Thymus (tissue), 11 donors: ENCODE results near the gene CRYGD. TPM values are rescaled to one million over a fixed set of nuclear protein-coding genes. Genes with fewer than 3 reads are reported as not detected.
A peak's percentile ranks its signal among the peaks of the same experiment; 100 is the strongest.

ENCODE experiments used
- DNase-seq, 9 donors: peaks; one replicate each; pipeline ENCODE4 v3.0.0-alpha.2; 2013; ENCODE audit warnings: low spot score in 9 of 9, low read depth in 6 of 9, missing footprints in 1 of 9
- H3K27ac ChIP-seq, 2 donors: one replicate each; pipeline ENCODE4 v1.5.1; 2013; ENCODE audit warnings: control low read depth in 1 of 2, low read depth in 1 of 2, low read length in 1 of 2, mild to moderate bottlenecking in 1 of 2, moderate library complexity in 1 of 2
- H3K27me3 ChIP-seq, 2 donors: one replicate each; pipeline ENCODE4 v1.5.1; 2013; ENCODE audit warnings: low read length in 1 of 2; ENCODE audit not compliant: control insufficient read depth in 2 of 2, insufficient read depth in 1 of 2
- H3K36me3 ChIP-seq, 2 donors: one replicate each; pipeline ENCODE4 v1.5.1; 2013; ENCODE audit warnings: low read length in 1 of 2, mild to moderate bottlenecking in 1 of 2, moderate library complexity in 1 of 2; ENCODE audit not compliant: control insufficient read depth in 2 of 2, insufficient read depth in 2 of 2
- H3K4me1 ChIP-seq, 2 donors: one replicate each; pipeline ENCODE4 v1.5.1; 2013; ENCODE audit warnings: low read length in 2 of 2; ENCODE audit not compliant: control insufficient read depth in 2 of 2, insufficient read depth in 2 of 2
- H3K4me3 ChIP-seq, 2 donors: one replicate each; pipeline ENCODE4 v1.5.1; 2013; ENCODE audit warnings: low read length in 2 of 2, control low read depth in 1 of 2, mild to moderate bottlenecking in 1 of 2
- H3K9me3 ChIP-seq, 2 donors: one replicate each; pipeline ENCODE4 v1.5.1; 2013; ENCODE audit warnings: low read length in 1 of 2, mild to moderate bottlenecking in 1 of 2; ENCODE audit not compliant: control insufficient read depth in 2 of 2, insufficient read depth in 1 of 2
- WGBS: extraction: QIAGEN DNeasy Blood & Tissue Kit; methylation state at CpG from one replicate; pipeline ENCODE4 v1.1.7; 2013; 5-methylcytosine and 5-hydroxymethylcytosine counted together
- polyA plus RNA-seq: library from polyadenylated mRNA; stranded (reverse); fragments of 200-250 nt; gene quantifications from one replicate; pipeline ENCODE4 v1.2.3, GENCODE V29; 2013
- total RNA-seq: library from RNA; stranded (reverse); fragments of 120-200 nt; gene quantifications from one replicate; pipeline ENCODE4 v1.2.4, GENCODE V29; 2013
- donor health status: healthy.

Gene CRYGD
- total and polyA plus RNA-seq, 2 donors = 0.27 TPM; not detected in 1

DNA sequence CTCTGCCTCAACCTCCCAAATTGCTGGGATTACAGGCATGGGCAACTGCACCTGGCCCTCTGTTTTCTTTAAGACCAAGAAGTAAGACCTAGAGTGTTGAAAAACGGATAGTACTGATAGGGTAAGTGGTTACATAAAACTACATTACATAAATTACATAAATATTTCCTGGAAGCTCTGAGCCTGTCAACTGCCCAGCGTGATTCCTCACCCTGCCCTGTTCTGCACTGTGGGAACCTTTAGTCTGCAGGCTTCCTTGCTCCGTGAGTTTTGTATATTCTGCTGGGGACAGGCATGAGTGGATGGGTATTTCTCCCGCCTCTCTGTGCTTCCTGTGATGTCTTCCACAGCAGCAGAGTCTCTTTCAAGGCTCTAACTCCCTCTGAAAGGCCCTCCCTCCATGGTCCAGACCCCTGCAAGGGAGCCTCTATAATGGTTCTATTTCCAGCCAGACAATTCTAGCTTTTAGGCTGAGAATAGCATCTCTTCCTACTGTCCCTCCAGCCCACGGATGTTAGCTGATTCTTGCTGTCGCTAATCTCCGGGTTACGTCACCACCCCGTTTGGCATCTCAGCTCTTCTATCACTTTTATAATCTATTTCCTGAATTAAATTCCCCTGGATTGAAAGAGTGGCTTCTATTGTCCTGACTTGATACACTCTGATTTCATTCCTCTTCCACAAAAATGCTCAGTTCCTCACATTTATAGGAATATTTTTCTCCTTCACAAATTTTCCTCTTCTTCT is 49.5 kb downstream of the CRYGD start:
- Histone ChIP-seq H3K9me3 (no peaks in the 10 kb centered on the region), H3K36me3 (no peaks in the 10 kb centered on the region), H3K27ac (no peak overlapping the region), H3K4me1 (no peaks in the 10 kb centered on the region), H3K4me3 (no peak overlapping the region), H3K27me3 (no peaks in the 10 kb centered on the region)
- WGBS = 87% methylated on average over 9 of the region's 9 CpGs
- DNase-seq = no peak

DNA sequence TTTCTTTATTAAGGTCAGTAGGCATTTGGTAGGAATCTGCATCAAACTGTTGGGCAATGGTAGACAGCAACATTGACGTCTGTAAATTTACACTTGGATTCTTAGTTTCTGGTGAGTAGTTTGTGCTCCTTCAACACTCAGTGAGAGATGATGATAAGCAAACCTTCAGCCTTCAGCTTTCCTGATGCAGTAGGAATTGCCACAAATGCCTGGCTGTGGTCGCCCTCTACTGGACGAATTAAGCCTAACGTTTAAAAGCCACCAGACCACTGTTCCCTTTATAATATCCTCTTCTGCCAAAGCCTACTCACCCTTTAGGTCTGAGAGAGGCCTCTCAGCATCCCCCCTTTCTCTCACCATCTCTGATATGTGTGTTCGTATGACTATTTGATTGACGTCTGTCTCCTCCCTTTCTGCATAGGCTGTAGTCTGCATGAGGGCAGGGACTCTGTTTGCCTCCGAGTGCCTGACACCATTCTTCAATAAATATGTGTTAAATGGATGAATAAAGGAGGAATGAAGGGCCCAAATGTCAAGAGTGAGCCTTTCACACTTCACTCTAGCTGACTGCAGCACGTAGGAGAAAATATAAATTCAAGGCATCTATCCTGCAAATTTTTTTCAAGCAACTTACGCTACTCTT is 52.0 kb downstream of the CRYGD start:
- Histone ChIP-seq H3K4me3 (no peak overlapping the region), H3K36me3 (no peaks in the 10 kb centered on the region), H3K9me3 (no peaks in the 10 kb centered on the region), H3K27ac (no peak overlapping the region), H3K4me1 (no peaks in the 10 kb centered on the region), H3K27me3 (no peaks in the 10 kb centered on the region)
- DNase-seq = peak; percentile 26 to 73 (median 41)
- WGBS = 33% methylated on average over 9 of the region's 9 CpGs

Other genes starting within 250 kb of the CRYGD start
- 8.8 TPM for gene PLEKHM3, start 99.0 kb downstream of the CRYGD start, total RNA-seq
- gene PLEKHM3, start 99.0 kb downstream of the CRYGD start, polyA plus RNA-seq = 8.2 TPM
- not detected for gene CRYGC, start 5.3 kb upstream of the CRYGD start, total RNA-seq
- not detected for gene CRYGC, start 5.3 kb upstream of the CRYGD start, polyA plus RNA-seq
- gene CRYGB, start 21.6 kb upstream of the CRYGD start, total RNA-seq = not detected
- gene CRYGB, start 21.6 kb upstream of the CRYGD start, polyA plus RNA-seq = 0.16 TPM
- gene CRYGA, start 39.1 kb upstream of the CRYGD start, total RNA-seq = 0.09 TPM
- gene CRYGA, start 39.1 kb upstream of the CRYGD start, polyA plus RNA-seq = 0.11 TPM
- not detected for gene C2orf80, start 65.5 kb upstream of the CRYGD start, total RNA-seq
- 0.07 TPM for gene C2orf80, start 65.5 kb upstream of the CRYGD start, polyA plus RNA-seq
- gene IDH1, start 130.5 kb upstream of the CRYGD start, total RNA-seq = 32.8 TPM
- 51.3 TPM for gene IDH1, start 130.5 kb upstream of the CRYGD start, polyA plus RNA-seq
- 25.7 TPM for gene PIKFYVE, start 141.7 kb upstream of the CRYGD start, total RNA-seq
- gene PIKFYVE, start 141.7 kb upstream of the CRYGD start, polyA plus RNA-seq = 13.0 TPM